GM23248 (cell line): Measurements from ENCODE around the gene CD164. TPM values are rescaled to one million over a fixed set of nuclear protein-coding genes. Genes with fewer than 3 reads are reported as not detected.

Source experiments
- DNase-seq: peaks from one replicate; pipeline ENCODE4 v3.0.0-alpha.2; 2015
- H2AFZ ChIP-seq: fragments of 200-600 bp; sonication (generic); 2 replicates; pipeline ENCODE4 v1.6.1; 2016; ENCODE audit warnings: antibody characterized with exemption
- H3F3A ChIP-seq: fragments of 200-600 bp; sonication (generic); 2 replicates; pipeline ENCODE4 v1.6.1; 2016; ENCODE audit warnings: mild to moderate bottlenecking, antibody characterized with exemption, mixed run types; ENCODE audit not compliant: insufficient read depth
- H3K27ac ChIP-seq: fragments of 200-600 bp; sonication (generic); 2 replicates; pipeline ENCODE4 v1.5.1; 2016; ENCODE audit warnings: mild to moderate bottlenecking
- H3K27me3 ChIP-seq: fragments of 200-600 bp; sonication (generic); replicated peaks from 2 replicates; pipeline ENCODE4 v1.6.1; 2016; ENCODE audit warnings: mild to moderate bottlenecking; ENCODE audit not compliant: insufficient read depth
- H3K36me3 ChIP-seq: fragments of 200-600 bp; sonication (generic); 2 replicates; pipeline ENCODE4 v1.6.1; 2016; ENCODE audit warnings: low read depth, mild to moderate bottlenecking
- H3K4me1 ChIP-seq: fragments of 200-600 bp; sonication (generic); 2 replicates; pipeline ENCODE4 v1.6.1; 2016; ENCODE audit warnings: mild to moderate bottlenecking; ENCODE audit not compliant: insufficient read depth
- H3K4me2 ChIP-seq: fragments of 200-600 bp; sonication (generic); one replicate; pipeline ENCODE4 v1.6.1; 2016; ENCODE audit warnings: mild to moderate bottlenecking; ENCODE audit not compliant: unreplicated experiment
- H3K4me3 ChIP-seq: fragments of 200-600 bp; sonication (generic); 2 replicates; pipeline ENCODE4 v1.5.1; 2016; ENCODE audit warnings: mild to moderate bottlenecking
- H3K79me2 ChIP-seq: fragments of 200-600 bp; sonication (generic); 2 replicates; pipeline ENCODE4 v1.6.1; 2016; ENCODE audit warnings: mild to moderate bottlenecking; ENCODE audit not compliant: insufficient read depth
- H3K9ac ChIP-seq: fragments of 200-600 bp; sonication (generic); 2 replicates; pipeline ENCODE4 v1.6.1; 2016; ENCODE audit warnings: mild to moderate bottlenecking
- H3K9me2 ChIP-seq: fragments of 200-600 bp; sonication (generic); 2 replicates; pipeline ENCODE4 v1.6.1; 2016; ENCODE audit warnings: mixed run types, mild to moderate bottlenecking, moderate library complexity; ENCODE audit not compliant: insufficient read depth
- H3K9me3 ChIP-seq: fragments of 200-600 bp; sonication (generic); one replicate; pipeline ENCODE4 v1.6.1; 2017; ENCODE audit warnings: low read depth
- H4K20me1 ChIP-seq: fragments of 200-600 bp; sonication (generic); 2 replicates; pipeline ENCODE4 v1.6.0; 2016; ENCODE audit not compliant: insufficient read depth
- EZH2 ChIP-seq: fragments of 200-600 bp; sonication (generic); IDR thresholded peaks from 2 replicates; pipeline ENCODE4 v1.6.1; 2018; ENCODE audit warnings: antibody characterized with exemption, mild to moderate bottlenecking; ENCODE audit not compliant: insufficient read depth, poor library complexity, severe bottlenecking
- EZH2phosphoT487 ChIP-seq: fragments of 200-600 bp; sonication (generic); IDR thresholded peaks from 2 replicates; pipeline ENCODE4 v1.6.1; 2018; ENCODE audit warnings: antibody characterized with exemption, moderate library complexity, mild to moderate bottlenecking, low read depth; ENCODE audit not compliant: insufficient read depth
- WGBS, 2 experiments: methylation state at CpG; one replicate each; pipeline ENCODE4 v1.1.6; 2015 to 2017; ENCODE audit warnings: low lambda C conversion rate in 2 of 2, low coverage in 1 of 2; ENCODE audit errors: missing lambda C conversion rate in 2 of 2; 5-methylcytosine and 5-hydroxymethylcytosine counted together
- in situ Hi-C: fragments of 300-500 bp; cut with MboI; formaldehyde crosslinking; loops from 2 replicates; pipeline ENCODE4 v1.15.0; 2020
- polyA plus RNA-seq: library from polyadenylated mRNA; unstranded; fragments of >200 nt; fragmentation: Nextera tagmentation; extraction: Ambion mirVana; gene quantifications from 2 replicates; pipeline ENCODE4 v1.2.1, GENCODE V29; 2016
- total RNA-seq: library from RNA; depleted of rRNA; stranded (reverse); fragments of >200 nt; shearing (Covaris generic); gene quantifications from 2 replicates; pipeline ENCODE4 v1.2.3, GENCODE V29; 2014

CD164 gene
- total and polyA plus RNA-seq, 2 experiments from 2014 or later = 302 to 437 TPM

GRCh38 chr6:109397020-109397419 is 14.8 kb upstream of the CD164 start:
- 59 to 64% methylated on average over 4 of the region's 4 CpGs for WGBS, 2 experiments
- TF ChIP-seq EZH2 = no peak
- no peak for TF ChIP-seq EZH2phosphoT487
- DNase-seq = peak; percentile 56

GRCh38 chr6:109396046-109396718 is 13.9 kb upstream of the CD164 start:
- WGBS, 2 experiments = 86 to 90% methylated on average over 12 of the region's 12 CpGs
- Histone ChIP-seq H3K4me1 (no peaks in the 10 kb centered on the region), H3K4me3 (no peak overlapping the region), H3F3A (no peaks in the 10 kb centered on the region), H3K36me3 (no peaks in the 10 kb centered on the region), H3K9me3 (no peaks in the 10 kb centered on the region), H4K20me1 (no peaks in the 10 kb centered on the region), H2AFZ (no peak overlapping the region), H3K9ac (no peak overlapping the region), H3K27me3 (no peaks in the 10 kb centered on the region), H3K27ac (no peak overlapping the region), H3K79me2 (no peaks in the 10 kb centered on the region), H3K9me2 (no peaks in the 10 kb centered on the region), H3K4me2 (no peak overlapping the region)
- TF ChIP-seq EZH2 = no peak
- no peak for TF ChIP-seq EZH2phosphoT487
- in situ Hi-C loops = no loop called here
- no peak for DNase-seq

More at GRCh38 chr6:109397020-109397419, 14.8 kb upstream of the CD164 start:
- Histone ChIP-seq H3K9ac (no peak overlapping the region), H3K4me1 (no peaks in the 10 kb centered on the region), H3K27me3 (no peaks in the 10 kb centered on the region), H3K79me2 (no peaks in the 10 kb centered on the region), H3K9me2 (no peaks in the 10 kb centered on the region), H3F3A (no peaks in the 10 kb centered on the region), H3K4me3 (no peak overlapping the region), H3K4me2 (no peak overlapping the region), H2AFZ (no peak overlapping the region), H3K9me3 (no peaks in the 10 kb centered on the region), H3K27ac (no peak overlapping the region), H3K36me3 (no peaks in the 10 kb centered on the region), H4K20me1 (no peaks in the 10 kb centered on the region)
- in situ Hi-C loops = no loop called here

DNA sequence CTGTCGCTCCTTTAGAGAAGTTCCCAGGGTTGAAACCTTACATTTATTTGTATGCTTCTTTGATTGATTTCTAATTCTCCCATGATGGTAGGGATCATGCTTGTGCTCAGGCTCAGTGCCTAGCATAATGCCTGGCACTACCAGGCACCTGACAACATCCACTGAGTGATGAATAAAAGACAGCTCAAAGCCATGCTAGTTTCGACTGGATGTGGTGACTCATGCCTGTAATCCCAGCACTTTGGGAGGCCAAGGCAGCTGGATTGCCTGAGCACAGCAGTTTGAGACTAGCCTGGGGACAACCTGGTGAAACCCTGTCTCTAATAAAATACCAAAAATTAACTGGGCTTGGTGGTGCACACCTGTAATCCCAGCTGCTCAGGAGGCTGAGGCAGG is 11.6 kb upstream of the CD164 start:
- 31 to 38% methylated on average over 2 of the region's 2 CpGs for WGBS, 2 experiments
- DNase-seq = peak; percentile 48
- H3F3A ChIP-seq = no peaks in the 10 kb centered on the region
- TF ChIP-seq EZH2 (no peak), EZH2phosphoT487 (no peak)
- no peak overlapping the region for H3K4me3 ChIP-seq
- H3K9me2 ChIP-seq = no peaks in the 10 kb centered on the region
- no peaks in the 10 kb centered on the region for H4K20me1 ChIP-seq
- in situ Hi-C loops = no loop called here
- peaks cover 15% of the 10 kb centered on the region for H3K4me1 ChIP-seq
- H3K4me2 ChIP-seq = no peak overlapping the region
- H3K9ac ChIP-seq = no peak overlapping the region
- no peaks in the 10 kb centered on the region for H3K9me3 ChIP-seq
- H3K79me2 ChIP-seq = no peaks in the 10 kb centered on the region
- H3K27ac ChIP-seq = no peak overlapping the region
- no peaks in the 10 kb centered on the region for H3K36me3 ChIP-seq
- H2AFZ ChIP-seq = no peak overlapping the region
- H3K27me3 ChIP-seq = no peaks in the 10 kb centered on the region

GRCh38 chr6:109393157-109393885 is 11.1 kb upstream of the CD164 start:
- Histone ChIP-seq H3F3A (no peaks in the 10 kb centered on the region), H4K20me1 (no peaks in the 10 kb centered on the region), H3K9me3 (no peaks in the 10 kb centered on the region), H3K36me3 (no peaks in the 10 kb centered on the region), H3K4me3 (no peak overlapping the region), H3K9me2 (no peaks in the 10 kb centered on the region), H2AFZ (no peak overlapping the region), H3K27me3 (no peaks in the 10 kb centered on the region), H3K79me2 (no peaks in the 10 kb centered on the region), H3K4me1 (peaks cover 15% of the 10 kb centered on the region), H3K27ac (no peak overlapping the region), H3K9ac (no peak overlapping the region), H3K4me2 (no peak overlapping the region)
- no peak for TF ChIP-seq EZH2phosphoT487
- no peak for TF ChIP-seq EZH2
- in situ Hi-C loops = no loop called here
- 90% methylated on average over 5 of the region's 5 CpGs for WGBS, 2 experiments
- DNase-seq = no peak
